Body of pancreas (tissue), 4 donors: ENCODE results near the gene SH3YL1.

Experiments
- CTCF ChIP-seq, 7 experiments: fragments of 450-650 bp in 4 of 7; fragments of 200-600 bp in 3 of 7; sonication (generic) in 3 of 7; IDR thresholded peaks; one replicate each; pipeline ENCODE4 v1.5.1; 2016 to 2019; ENCODE audit warnings: antibody characterized with exemption in 7 of 7
- POLR2A ChIP-seq, 3 donors: fragments of 450-650 bp; IDR thresholded peaks; one replicate each; pipeline ENCODE4 v1.6.1; 2016; ENCODE audit warnings: antibody characterized with exemption in 3 of 3, mild to moderate bottlenecking in 2 of 3

DNA sequence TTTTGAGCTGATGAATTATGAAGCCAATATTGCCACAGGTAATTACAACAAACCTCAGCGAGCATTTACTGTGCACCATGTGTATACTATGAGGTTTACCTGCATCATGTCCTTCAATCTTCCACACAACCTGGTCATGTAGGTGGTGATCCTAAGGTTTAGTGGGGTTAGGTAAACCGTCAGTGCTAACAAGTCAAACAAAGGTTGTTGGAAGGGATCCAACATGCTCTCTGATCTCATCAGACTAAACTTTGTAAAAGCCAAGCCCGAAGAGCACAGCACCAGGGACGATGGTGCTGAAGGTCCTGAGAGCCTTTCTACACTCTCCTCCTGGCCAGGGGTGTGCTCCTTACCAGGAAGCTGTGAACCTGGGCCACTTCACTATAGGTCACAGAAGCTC lies 29.4 kb downstream of the SH3YL1 start:
- no peak for TF ChIP-seq CTCF (IDR thresholded peaks at IDR 0.05)
- no peak for TF ChIP-seq POLR2A (IDR thresholded peaks at IDR 0.05)
